ENCODE data around the gene PLD2. TPM values are rescaled to one million over a fixed set of nuclear protein-coding genes. Genes with fewer than 3 reads are reported as not detected.

PLD2 gene
- total RNA-seq, 1 experiment from 2014 or later, result 24.3 TPM

- H3K79me2 ChIP-seq (ENCODE audit: low read length), result peaks cover 8% of the 10 kb centered on the region
- BruUV-seq (replicated peaks), result TSS peak; percentile 38
- H3K9ac ChIP-seq (ENCODE audit: low read length), result peak within 1 kb of the TSS; percentile 74
- TF ChIP-seq EZH2phosphoT487 (IDR thresholded peaks at IDR 0.05; ENCODE audit: borderline replicate concordance, low read length) (no peak), CTCF (conservative IDR thresholded peaks at IDR 0.05; ENCODE audit: low read depth, low read length) (no peak), EZH2 (IDR thresholded peaks at IDR 0.05; ENCODE audit: low read length, unreplicated experiment) (no peak)
- no peaks in the 10 kb centered on the region for H4K20me1 ChIP-seq (ENCODE audit: low read length)
- peak within 1 kb of the TSS; percentile 91 for H2AFZ ChIP-seq (ENCODE audit: low read length)
- no peaks in the 10 kb centered on the region for H3F3A ChIP-seq (ENCODE audit: low read length, unreplicated experiment)
- H3K4me1 ChIP-seq (ENCODE audit: insufficient read depth, low read length), result peaks cover 16% of the 10 kb centered on the region
- CTCF ChIA-PET, result interaction anchor here (0.6 to 0.9 kb wide), 2 partner anchors 58 to 100 kb away, joined by 3 to 11 read pairs; partner anchors contain the start of gene MED11
- peak; percentile 9 for ATAC-seq
- no peak for DNase-seq
- H3K27me3 ChIP-seq (ENCODE audit: low read length), result no peaks in the 10 kb centered on the region
- POLR2A ChIA-PET (ENCODE audit: unreplicated experiment), result no interaction called here
- peak within 1 kb of the TSS; percentile 89 for H3K4me3 ChIP-seq (ENCODE audit: low read length)
- no peaks in the 10 kb centered on the region for H3K9me3 ChIP-seq (ENCODE audit: low read length)
- peak within 1 kb of the TSS; percentile 77 for H3K27ac ChIP-seq (ENCODE audit: low read length)
- no peaks in the 10 kb centered on the region for H3K9me2 ChIP-seq (replicated peaks; ENCODE audit: low read length)
- H3K36me3 ChIP-seq (ENCODE audit: low read depth, low read length), result no peaks in the 10 kb centered on the region
- intact Hi-C loops (cut with micrococcal nuclease), result no loop called here
- H3K4me2 ChIP-seq (ENCODE audit: low read length), result peak within 1 kb of the TSS; percentile 95
Measured at GRCh38 chr17:4788807-4789700, 17.9 kb upstream of the PLD2 start, which contains the start of gene GLTPD2. Gene GLTPD2 (plus strand): TSS chr17:4788964. CDS start chr17:4789012, 48 bp downstream.

- peaks cover 8% of the 10 kb centered on the region for H3K79me2 ChIP-seq (ENCODE audit: low read length)
- H3K4me2 ChIP-seq (ENCODE audit: low read length), result peak overlapping the region; percentile 95
- peak overlapping the region; percentile 89 for H3K4me3 ChIP-seq (ENCODE audit: low read length)
- intact Hi-C loops (cut with micrococcal nuclease), result no loop called here
- ChIA-PET POLR2A (ENCODE audit: unreplicated experiment) (no interaction called here), CTCF (interaction anchor here (0.6 kb wide), 1 partner anchor 58 kb away, joined by 3 read pairs; the partner anchor contains the start of gene MED11)
- H3K36me3 ChIP-seq (ENCODE audit: low read depth, low read length), result no peaks in the 10 kb centered on the region
- H3K27me3 ChIP-seq (ENCODE audit: low read length), result no peaks in the 10 kb centered on the region
- no peak for DNase-seq
- BruUV-seq (replicated peaks), result no TSS peak
- H3K9me3 ChIP-seq (ENCODE audit: low read length), result no peaks in the 10 kb centered on the region
- no peak; the same call in 1 of the 2 replicates for ATAC-seq
- H3F3A ChIP-seq (ENCODE audit: low read length, unreplicated experiment), result no peaks in the 10 kb centered on the region
- H3K9ac ChIP-seq (ENCODE audit: low read length), result peak overlapping the region; percentile 74
- H3K27ac ChIP-seq (ENCODE audit: low read length), result peak overlapping the region; percentile 77
- peak overlapping the region; percentile 91 for H2AFZ ChIP-seq (ENCODE audit: low read length)
- no peaks in the 10 kb centered on the region for H3K9me2 ChIP-seq (replicated peaks; ENCODE audit: low read length)
- no peaks in the 10 kb centered on the region for H4K20me1 ChIP-seq (ENCODE audit: low read length)
- peaks cover 16% of the 10 kb centered on the region for H3K4me1 ChIP-seq (ENCODE audit: insufficient read depth, low read length)
- no peak for TF ChIP-seq EZH2phosphoT487 (IDR thresholded peaks at IDR 0.05; ENCODE audit: borderline replicate concordance, low read length)
- no peak for TF ChIP-seq EZH2 (IDR thresholded peaks at IDR 0.05; ENCODE audit: low read length, unreplicated experiment)
- no peak for TF ChIP-seq CTCF (conservative IDR thresholded peaks at IDR 0.05; ENCODE audit: low read depth, low read length)
Measured at GRCh38 chr17:4789701-4789950, 17.3 kb upstream of the PLD2 start.
